Endometrial microvascular endothelial cells (primary cell): ENCODE results near the gene LMBR1L. TPM values are rescaled to one million over a fixed set of nuclear protein-coding genes. Genes with fewer than 3 reads are reported as not detected.
"Not testable (repeated sequence)": the region's sequence is repeated elsewhere in the genome, so short reads cannot be mapped to it uniquely, and the experiment has no call there.

ENCODE experiments used
- in situ Hi-C: cut with HindIII; loops from 2 replicates; pipeline ENCODE4 v1.10.0; 2017; ENCODE audit warnings: low sequenced_read_pairs, low pct_unique_long_range_greater_than_20kb; ENCODE audit errors: inconsistent ontology term
- total RNA-seq: library from RNA; depleted of rRNA; stranded (reverse); fragments of >200 nt; gene quantifications from one replicate; pipeline ENCODE4 v1.2.3, GENCODE V29; 2015; ENCODE audit errors: inconsistent ontology term

Gene LMBR1L
- total RNA-seq, 1 donor from 2014 or later = 59.4 TPM

DNA sequence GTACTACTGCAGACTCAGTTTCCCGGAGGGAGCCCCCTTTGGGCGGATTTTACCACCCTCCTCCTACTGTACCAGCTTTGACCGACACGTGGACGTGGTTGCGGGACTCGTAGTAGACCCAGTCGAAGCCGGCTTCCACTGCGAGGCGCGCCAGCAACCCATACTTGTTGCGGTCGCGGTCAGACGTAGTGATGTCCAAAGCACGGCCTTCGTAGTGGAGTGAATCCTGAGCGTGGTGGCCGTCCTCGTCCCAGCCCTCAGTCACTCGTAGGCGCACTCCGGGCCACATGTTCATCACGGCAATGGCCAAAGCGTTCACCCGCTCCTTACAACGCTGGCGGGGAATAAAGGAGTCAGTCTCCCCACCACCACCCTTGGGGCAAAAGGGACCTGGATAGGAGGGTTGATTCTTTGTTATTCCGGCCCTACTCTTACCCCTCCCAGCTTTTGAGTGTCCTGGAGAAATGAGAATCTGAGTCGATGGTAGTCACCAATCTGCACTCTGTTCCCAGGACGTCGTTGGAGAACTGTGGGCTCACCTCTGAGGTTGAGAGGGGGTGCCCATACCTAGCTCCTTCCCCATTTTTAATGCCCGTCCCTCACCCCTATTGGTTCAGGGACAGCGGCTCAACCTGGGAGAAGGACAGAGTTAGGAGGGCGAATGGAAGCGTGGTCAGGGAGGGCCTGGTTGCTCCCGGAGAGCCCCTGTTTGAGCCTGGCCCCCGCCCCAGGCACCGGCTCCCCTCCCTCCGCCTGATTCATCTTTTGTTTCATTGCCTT is 19.4 kb downstream of the LMBR1L start:
- in situ Hi-C loops = no loop called here

DNA sequence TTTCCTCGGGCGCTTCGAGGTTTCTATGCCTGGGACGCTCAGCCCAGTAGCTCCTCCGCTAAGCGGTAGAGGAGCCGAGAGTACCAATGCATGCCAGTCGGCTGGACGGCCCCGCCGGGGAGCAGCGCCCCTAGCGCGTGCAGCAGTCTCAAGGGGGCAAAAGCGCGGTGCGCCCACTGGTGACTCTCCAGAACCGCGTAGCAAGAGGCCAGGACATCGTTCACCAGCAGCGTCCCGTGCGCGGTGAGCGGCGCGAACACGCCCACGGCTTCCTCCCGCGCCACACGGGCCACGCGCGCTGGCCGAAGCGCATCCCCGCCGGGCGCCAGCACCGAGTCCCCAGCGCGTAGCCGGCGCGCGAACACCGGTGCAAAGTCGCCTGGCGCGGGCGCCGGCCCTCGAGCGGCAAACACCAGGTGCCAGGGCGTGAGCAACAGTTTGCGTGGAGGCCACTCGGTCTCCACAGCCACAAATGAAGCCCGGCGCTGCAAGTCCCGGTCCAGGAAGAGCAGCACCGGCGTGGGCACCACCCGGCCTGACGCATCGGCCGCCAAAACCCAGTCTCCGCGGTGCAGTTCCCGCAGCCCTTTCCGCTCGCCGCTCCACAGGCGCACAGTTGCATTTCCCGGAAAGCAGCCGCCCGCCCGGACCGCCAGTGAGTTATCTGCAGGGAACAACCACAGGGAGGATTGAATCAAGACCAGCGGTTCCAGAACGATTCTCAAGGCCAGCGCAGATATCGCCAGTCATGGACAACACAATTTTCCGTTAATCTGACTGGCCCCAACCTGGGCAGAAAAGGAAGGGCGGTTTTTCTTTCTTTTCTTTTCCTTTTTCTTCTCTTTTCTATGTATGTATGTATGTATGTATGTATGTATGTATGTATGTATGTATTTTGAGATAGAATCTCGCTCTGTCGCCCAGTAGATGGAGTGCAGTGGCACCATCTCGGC is 20.6 kb downstream of the LMBR1L start:
- in situ Hi-C loops = no loop called here

DNA sequence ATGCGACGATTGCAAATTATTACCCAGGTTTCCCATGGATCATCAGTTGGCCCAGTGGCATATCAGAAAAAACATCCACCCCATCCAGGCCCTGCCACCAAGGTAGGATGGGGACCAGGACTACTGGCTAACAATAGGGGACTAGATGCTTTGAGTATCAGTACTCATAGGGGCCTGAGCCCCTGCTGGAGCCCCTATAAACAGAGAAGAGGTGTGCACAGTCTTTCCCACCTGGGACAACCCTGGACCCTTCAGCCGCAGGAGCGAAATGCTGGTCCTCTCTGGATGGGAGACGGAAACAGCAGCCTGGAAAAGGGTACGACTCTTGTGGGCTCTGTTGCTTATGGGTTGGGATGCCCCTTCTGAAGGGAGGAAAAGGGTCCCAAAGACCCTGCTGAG is 21.7 kb downstream of the LMBR1L start:
- in situ Hi-C loops = no loop called here

DNA sequence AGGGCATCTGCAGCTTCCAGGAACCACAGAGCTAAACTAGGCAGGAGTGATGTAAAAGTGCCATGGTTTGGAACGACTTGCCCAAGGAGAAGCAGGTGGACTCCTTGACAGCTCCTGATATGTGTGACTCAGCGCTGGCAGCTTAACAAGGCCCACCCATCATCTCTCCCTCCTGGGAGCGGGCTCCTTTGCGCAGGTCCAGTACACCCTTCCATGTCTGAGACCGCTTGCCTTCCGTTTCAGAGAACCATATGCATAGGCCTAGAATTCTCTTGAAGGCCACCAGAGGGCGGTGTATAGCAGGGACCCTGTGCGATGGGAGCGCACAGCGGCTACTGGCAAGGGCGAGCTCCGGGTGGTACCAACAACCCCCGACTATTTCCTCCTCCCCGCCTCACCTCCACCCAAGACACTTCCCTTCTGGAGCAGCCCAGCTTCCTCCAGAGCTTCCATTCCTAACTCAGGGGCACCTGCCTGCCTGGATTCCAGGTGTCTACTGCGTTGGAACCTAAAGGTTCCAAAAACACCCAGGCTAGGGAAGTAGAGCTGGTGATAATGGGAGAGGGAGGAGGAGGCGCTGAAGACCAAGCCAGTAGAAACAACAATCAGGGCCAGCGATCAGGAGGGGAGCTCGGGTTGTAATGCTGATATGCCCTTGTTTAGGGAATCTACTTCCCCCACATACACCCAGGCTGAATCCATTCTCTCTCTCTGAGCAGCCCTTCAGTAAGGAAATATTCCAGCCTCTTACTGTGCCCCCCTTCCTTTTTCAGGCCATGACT is 22.3 kb downstream of the LMBR1L start:
- in situ Hi-C loops = no loop called here

DNA sequence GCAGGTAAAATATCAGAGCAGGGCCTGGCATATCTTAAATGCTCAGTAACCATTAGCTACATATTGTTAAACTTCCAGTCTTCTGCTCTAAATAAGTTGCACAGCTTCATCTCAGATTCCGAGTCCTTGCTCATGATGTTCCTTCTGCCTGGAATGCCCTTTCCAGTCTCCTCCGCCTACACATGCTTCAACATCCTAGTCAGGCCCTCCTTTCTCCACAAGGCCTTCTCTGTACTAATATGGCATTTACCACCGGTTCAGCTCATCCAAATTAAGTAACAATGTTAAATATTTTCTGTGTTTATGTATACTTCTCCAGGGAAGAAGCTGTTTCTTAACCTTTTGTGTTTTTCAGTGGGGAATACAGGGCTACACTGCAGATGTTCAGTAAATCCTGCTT is 24.5 kb downstream of the LMBR1L start:
- in situ Hi-C loops = no loop called here

DNA sequence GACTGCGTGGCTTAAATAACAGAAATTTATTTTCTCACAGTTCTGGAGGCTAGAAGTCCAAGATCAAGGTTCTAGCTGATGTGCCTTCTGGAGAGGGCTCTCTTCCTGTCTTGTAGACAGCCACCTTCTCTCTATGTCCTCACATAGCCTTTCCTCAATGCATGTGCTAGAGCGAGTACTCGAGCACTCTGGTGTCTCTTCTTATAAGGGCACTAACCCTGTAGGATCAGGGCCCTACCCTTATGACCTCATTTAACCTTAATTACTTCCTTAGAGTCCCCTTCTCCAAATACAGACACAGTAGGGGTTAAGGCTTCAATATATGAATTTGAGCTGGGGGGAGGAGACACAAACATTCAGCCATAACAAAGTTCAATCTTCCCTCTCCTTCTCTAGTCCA is 26.2 kb downstream of the LMBR1L start:
- in situ Hi-C loops = no loop called here

DNA sequence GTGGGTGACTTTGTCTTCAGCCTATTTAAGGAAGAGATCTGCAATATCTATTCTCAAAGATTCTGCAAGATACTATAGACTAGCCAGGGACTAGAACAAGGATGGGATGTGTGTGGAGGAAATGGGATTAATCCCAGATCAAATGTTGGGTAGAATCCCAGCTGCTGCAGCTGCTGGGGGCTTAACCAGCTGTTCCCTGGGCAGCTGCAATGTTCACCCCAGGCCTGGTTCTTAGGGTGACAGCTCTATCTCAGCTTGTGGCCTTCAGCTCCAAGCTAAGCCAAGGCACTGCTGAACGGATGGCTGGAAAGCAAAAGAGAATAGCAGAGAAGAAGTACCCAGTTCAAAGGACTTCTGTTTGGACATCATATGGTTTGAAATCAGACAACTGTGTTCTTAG is 30.9 kb downstream of the LMBR1L start:
- in situ Hi-C loops = no loop called here

DNA sequence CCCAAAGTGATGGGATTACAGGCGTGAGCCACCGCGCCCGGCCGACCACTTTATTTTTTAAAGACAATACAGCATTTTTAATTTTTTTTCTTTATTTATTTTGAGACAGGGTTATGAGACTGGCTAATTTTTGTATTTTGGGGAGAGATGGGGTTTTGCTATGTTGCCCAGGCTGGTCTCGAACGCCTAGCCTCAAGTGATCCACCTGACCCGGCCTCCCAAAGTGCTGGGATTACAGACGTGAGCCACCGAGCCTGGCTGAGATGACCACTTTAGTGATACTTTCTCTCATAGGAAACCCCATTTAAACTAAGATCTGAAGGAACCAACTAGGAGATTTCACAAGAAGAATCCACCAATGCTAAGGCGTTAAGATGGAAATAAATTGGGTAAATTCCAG is 39.7 kb downstream of the LMBR1L start:
- in situ Hi-C loops = no loop called here

DNA sequence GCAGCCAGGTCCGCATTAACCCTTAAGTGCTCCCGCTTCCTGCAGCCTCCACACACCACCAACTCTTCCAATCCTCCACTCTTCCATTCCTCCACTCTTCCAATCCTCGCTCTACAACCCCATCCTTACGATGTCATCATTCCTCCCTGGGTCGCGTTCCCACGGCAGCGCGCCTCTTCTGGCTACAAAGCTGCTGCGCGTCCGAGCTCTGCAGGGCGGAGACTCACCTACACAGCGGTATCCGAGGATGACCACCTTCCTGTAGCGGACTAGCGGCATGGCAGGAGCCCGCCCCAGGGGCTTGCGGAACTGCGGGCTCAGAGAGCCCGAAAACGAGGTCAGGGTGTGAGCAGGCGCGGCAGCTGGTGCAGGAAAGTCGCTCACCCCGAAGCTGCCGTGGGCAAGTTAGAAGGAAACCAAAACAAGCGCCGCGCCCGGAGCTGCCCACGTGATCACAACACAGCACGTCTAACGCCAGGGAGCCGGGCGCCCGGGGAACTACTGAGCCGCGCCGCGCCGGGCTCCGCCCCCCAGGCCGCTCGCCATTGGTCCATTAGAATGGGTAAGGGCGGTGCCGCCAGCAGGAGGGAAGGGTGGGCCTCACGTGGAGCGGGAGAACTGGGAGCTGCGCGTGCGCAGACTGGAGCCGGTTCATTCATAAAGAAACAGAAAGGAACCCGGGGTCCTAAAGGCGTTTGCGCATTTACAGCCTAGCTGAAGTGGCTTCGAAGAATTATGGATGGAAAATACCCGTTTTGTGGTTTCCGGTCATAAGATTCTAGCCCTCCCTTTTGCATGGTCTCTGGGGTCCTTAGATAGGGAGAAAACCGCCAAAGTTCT is 40.9 kb downstream of the LMBR1L start, which contains the start of gene RHEBL1:
Gene RHEBL1 (minus strand): TSS at position 473 of the 840 bp plus-strand sequence. CDS start 194 bp downstream, at position 279.
- in situ Hi-C loops = no loop called here

DNA sequence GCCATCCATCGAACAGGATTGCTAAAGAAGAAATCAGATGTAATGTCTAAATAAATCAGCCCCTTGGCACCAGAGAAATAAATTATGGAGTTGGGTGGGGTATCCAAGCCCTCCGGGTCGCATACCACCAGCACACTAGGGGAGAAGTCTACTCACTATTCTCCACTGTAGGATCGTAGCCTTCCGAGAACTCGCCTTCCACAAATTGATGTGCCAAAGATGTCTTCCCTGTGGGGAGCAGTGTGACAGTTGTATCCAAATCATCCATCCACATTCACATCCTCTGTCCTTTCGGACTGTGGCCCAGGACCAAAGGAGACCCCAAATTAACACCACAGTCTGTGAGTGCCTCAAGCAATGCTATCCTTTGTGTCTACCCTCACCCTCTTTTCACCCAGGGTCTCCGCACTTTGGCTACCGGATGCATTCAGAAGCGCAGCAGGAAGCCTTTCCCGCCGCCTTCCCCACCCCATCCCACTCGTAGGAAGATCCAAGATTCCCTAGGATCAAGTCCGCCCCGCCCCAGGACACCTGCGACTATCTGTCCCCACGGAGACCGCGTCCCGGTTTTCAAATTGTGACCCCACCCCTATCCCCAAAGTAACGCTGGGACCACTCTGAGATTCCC is 41.7 kb downstream of the LMBR1L start:
- in situ Hi-C loops = no loop called here

DNA sequence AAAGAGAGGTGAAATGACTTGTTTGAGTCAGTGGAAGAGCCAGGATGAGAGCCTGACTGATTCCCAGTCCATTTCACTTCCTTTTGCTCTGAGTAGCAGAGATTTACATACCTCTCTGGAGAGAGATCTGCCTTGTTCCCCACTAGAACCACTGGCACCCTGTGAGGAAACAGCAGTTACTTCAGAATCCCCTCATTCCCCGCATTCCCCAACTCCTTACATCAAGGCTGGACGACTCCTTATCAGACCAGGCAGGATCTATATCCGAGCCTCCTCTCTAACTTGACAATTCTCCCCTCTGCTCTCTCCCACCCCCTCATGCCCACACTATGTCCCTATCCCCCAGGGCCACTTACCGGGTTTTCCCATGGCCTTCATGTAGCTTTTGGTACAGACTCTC is 44.5 kb downstream of the LMBR1L start:
- in situ Hi-C loops = no loop called here

DNA sequence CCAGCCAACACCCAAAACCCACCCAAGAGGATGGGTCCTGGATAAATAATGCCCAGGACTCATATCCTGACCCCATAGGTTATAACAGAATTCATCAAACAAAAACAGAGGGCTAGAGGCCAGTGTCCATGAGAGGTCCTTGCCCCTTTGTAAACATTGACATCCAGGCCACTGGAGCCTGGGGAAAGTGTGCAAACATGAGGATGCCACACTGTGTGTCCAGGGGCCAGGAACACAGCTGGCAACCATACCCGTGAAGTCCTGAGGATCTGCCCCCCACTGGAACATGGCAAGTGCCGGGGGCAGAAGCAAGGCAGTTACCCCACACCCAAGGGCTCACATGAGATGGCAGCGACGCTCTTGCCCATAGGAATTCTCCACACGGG is 45.9 kb downstream of the LMBR1L start:
- in situ Hi-C loops = no loop called here

DNA sequence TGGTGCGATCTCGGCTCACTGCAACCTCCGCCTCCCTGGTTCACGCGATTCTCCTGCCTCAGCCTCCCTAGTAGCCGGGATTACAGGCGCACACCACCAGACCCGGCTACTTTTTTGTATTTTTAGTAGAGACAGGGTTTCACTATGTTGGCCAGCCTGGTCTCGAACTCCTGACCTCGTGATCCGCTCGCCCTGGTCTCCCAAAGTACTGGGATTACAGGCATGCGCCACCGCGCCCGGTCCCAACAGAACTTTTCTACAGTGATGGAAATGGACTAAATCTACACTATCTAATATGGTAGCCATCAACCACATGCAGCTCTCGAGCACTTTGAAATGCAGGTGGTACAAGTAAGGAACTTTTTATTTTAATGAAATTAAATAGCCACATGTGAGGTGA is 48.7 kb downstream of the LMBR1L start:
- in situ Hi-C loops = not testable (repeated sequence)

DNA sequence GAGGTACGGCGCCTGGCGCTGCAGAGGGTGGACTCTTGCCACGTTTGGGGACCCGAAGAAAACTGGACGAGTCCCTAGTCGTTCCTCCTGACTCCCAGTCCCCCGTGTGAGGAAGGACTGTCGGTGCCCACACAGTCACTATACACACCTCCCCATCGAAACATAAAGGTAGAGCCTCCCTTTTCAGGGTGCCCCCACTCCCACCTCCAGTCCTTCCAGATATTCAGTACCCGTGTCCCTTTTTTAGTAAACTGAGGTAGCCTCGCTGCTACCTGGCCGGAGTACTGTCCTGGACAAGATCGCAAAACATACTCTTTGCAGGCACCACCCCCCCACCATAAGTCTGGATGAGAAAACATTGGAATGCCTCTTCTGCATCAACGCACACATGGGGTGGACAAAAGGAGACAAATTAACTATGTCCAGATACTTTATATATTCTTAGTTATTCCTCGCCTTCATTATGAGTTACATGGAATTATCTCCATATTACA is 49.4 kb downstream of the LMBR1L start:
- in situ Hi-C loops = no loop called here

DNA sequence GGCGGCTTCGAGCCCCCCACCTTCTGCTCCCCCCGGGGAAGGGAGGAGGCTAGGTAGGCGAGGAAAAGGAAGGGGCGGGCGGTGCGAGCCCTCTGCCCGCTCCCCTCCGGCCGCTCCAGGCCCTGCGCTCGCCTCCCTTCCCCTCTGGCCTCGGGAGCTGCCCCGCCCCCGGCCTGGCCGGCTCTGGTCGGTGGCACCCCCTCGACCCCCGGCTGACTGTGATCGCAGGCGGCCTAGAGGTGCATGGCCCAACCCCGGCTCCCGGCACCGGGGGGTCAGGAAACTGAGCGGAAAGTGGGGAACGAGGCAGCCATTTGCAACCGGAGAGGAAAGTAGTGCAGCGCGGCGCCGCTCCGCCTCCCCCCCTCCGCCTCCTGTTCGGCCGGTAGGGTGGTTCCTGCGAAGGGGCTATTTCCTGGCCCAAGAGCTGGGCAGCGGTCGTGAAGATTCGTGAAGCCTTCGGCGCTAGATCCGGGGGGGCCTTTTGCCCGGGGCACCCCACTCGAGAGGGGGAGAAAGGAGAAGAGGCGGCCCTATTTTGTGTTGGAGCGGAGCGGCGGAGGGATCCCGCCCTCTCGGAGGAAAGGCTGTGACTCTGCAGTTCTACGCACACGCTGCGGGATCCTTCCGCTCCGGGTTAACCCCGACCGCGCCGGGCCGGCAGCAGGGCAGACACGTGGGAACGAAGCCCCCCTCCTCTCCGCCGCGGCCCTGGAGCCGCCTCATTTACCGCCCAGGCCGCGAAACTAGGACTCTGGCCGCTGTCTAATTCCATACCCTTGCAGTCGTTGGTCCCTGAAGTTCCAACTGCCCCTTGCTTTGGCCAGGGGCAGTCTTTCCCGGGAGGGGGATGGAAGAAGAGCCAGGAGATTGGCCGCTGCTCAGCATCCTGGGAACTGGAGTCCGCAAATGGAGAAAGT is 50.1 kb downstream of the LMBR1L start, which contains the start of gene KMT2D:
Gene KMT2D (minus strand): TSS at position 558 of the 920 bp plus-strand sequence. CDS start 5,470 bp downstream, outside the sequence.
- in situ Hi-C loops = no loop called here

DNA sequence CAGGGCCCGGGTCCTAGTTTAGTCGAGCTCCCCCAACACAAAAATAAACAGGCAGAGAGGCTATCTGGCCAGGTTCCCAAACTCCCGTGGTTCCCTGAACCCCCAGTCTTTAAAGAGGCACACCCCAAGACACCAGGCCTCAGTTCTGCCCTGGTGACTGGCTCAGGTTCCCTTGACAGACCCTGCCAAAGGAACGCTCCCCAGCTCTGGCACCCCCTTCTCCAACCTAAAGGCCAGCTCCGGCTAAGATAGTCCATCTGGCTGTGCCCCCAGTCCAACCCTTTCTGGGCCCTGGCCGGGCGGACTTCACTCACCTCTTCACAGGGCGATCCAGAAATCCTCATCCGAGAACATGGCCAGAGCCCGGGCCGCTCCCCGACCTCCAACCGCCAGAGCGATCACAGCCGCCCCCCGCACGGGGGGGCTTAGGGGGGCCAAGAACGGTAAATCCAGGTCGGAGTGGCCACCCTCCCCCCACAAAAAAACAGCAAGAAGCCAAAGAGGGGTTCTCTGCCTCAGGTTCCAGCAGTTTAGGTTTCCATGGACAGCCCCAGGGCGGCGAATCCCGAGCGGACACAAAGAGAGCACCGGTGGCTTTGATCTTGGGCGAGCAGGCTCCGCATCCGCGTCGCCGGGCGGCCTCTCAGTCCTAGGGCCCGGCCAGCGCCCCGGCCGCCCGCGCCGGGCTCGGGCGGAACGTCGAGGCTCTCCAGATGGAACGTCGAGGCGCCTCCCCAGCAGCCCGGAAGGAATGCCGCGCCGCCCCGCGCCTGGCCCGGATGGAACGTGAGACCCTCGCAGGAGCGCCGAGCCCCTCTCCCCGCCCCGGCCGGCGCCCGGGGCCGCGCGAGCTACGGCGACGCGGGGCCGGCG is 51.1 kb downstream of the LMBR1L start:
- in situ Hi-C loops = no loop called here
